HG02943 (cell line): ENCODE results near the gene POU3F1.
A peak's percentile ranks its signal among the peaks of the same experiment; 100 is the strongest.

ENCODE experiments used
- ATAC-seq: cut with Tn5 transposase; IDR thresholded peaks from one replicate; pipeline ENCODE4 v1.9.1; 2021; ENCODE audit warnings: mild to moderate bottlenecking, low read depth, moderate library complexity; ENCODE audit not compliant: unreplicated experiment

Gene POU3F1

GRCh38 chr1:38029081-38029681 lies 17.4 kb downstream of the POU3F1 start:
- ATAC-seq = no peak

GRCh38 chr1:38028671-38029070 lies 17.9 kb downstream of the POU3F1 start:
- ATAC-seq = no peak

DNA sequence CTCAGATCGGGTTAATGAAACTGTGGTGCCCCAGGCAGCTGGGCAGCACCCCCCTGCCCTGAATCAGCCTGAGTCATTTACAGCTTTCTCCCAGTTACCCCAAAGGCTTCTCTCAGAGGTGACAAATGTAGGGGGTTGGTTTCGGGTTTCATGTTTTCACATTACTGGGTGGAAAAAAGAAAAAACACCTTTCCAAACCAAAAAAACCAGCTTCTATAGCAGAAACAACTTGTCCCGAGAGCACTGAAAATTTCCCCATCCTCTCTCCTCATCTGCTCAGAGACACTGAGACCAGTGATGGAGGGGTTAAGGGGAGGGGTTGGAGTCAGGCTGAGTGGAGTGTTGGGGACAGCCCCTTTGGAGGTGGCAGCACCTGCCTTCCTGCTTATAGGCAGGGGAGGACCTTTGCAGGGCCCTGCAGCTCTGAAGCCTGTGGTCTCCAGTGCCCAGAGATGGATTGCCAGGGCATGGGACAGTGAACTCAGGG lies 18.4 kb downstream of the POU3F1 start:
- ATAC-seq = peak; percentile 69

DNA sequence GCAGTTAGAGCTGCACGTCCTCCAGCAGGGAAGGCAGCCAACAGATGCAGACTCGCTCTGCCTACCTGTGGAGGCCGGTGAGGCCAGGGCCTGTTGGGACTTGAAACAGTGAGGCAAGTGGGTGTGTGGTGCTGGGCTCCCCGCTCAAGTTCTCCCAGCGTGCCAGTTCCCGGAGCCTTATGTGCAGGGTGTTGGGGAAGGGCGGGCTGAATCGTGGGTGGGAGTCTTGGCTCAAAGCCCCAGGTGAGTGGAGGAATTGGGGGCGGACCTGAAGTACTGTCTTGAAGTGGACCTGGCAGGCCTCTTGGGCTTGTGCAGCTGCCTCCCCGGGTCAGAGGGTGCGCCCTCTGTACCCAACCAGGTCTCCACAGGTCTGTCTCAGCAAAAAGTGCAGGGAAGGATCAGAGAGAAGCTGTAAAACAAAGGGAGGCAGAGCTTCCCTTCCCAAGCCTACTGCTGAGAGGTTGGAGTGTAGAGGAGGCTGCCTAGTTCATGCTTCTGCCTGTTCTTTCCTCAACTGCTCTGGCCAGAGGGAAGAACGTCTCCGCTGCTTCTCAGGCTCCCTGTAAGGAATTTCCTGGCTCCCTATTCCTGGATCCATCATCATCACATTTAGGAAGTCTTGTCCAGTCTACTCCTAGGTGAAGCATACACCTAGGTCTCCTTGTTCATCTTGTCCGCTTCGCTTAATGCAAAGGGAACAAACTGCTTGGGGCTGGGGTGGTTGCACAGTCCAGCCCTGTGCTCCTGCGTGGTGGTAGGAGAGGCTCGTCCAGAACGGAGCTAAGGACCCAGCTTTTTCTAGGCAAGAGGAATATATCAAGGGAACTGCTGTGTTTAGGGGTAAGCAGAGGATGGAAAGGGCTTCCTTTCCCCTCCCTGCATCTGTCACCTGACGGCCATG lies 19.1 kb downstream of the POU3F1 start:
- no peak for ATAC-seq

DNA sequence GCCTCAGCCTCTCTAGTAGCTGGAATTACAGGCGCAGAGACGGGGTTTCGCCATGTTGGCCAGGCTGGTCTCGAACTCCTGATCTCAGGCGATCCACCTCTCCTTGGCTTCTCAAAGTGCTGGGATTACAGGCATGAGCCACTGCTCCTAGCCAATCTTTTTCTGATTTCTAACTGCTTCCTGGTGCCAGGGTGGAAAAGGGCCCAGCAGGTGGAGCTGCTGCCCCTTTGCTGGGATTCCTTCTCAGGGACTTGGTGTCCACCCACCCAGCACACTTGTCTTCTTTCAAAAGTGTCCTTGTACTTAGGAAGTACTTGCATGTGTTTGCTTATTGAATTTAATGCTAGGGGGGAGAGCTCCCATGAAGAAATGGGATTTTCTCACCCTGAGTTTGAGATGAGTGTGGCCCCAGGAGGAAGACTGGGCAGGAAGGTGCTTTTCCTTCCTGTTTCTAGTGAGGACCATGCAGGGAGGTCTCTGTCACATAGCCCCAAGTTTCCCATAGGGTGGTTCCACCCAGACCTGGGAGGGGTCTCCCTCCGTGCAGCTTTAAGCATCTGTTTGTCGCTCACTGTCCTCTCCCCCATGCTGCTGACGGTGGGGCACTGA lies 19.9 kb downstream of the POU3F1 start:
- ATAC-seq = no peak

DNA sequence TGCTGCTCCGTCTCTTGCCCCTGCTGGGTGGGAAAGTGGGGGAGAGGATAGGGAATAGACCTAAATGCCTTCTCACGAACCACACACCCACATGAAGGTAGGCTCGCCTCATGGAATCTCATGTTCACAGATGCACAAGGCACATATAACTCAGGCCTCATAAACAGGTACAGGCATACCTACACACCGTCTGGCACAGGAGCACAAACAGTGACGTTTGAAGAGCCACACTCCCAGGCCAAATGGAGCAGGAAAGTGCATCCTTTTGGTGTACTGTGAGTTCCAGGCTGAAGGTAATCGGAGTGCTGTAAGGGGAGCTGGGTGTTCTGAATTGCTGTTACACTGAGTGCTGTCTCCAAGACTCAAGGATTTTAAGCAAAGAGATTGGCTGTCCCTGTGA lies 20.9 kb downstream of the POU3F1 start:
- ATAC-seq = no peak

- no peak for ATAC-seq
Measured at GRCh38 chr1:38025233-38025632, 21.4 kb downstream of the POU3F1 start.

- ATAC-seq = no peak
Measured at GRCh38 chr1:38022810-38023209, 23.8 kb downstream of the POU3F1 start.

- ATAC-seq = no peak
Measured at GRCh38 chr1:38021969-38022368, 24.6 kb downstream of the POU3F1 start.

DNA sequence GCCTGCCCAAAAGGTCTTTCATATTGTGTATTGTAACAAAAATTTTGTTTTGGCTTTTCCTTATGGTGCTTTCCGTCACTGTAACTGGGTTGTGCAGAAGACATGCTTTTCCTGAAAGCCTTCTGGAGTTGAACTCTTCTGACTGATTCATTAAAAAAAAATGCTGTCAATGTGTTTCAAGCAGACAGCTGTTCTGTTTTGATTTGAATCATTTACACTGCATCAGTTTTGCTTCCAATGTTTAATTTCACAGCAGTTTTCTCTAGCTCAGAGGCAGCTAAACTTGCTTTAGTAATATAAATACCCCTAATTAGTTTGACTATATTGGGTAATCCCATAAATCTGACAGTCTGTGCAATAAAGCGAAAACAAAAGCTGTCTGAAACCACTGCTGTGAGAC lies 26.2 kb downstream of the POU3F1 start:
- ATAC-seq = no peak

GRCh38 chr1:38018864-38019343 lies 27.7 kb downstream of the POU3F1 start:
- no peak for ATAC-seq

GRCh38 chr1:38015978-38016725 lies 30.4 kb downstream of the POU3F1 start:
- ATAC-seq = no peak

- no peak for ATAC-seq
Measured at GRCh38 chr1:38014724-38015424, 31.7 kb downstream of the POU3F1 start.

DNA sequence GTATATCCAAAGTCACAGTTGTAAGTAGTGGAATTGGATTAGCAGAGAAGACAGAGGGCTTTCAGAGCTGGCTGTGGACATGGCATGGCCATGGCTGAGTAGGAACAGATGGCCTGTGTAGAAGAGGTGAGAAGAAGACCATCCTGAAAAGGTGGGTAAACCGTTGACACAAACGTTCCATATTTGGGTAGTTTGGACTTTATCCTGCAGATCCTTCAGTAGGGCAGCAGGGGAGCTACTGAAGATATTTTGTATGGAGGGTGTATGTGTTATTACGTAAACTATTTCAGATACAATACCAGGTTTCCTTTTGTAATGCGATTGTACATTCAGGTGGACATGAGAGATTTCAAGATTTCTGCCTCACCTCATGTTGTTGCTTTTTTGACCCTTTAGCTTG lies 32.4 kb downstream of the POU3F1 start:
- ATAC-seq = no peak

- no peak for ATAC-seq
Measured at GRCh38 chr1:38013227-38013622, 33.4 kb downstream of the POU3F1 start.

- ATAC-seq = peak; percentile 93
Measured at GRCh38 chr1:38012363-38013226, 34.0 kb downstream of the POU3F1 start, which contains the start of gene UTP11. Gene UTP11, plus strand, starts transcription at chr1:38012734. Its CDS starts 69 bp downstream, at chr1:38012803.

GRCh38 chr1:38009841-38010180 lies 36.8 kb downstream of the POU3F1 start:
- ATAC-seq = no peak

DNA sequence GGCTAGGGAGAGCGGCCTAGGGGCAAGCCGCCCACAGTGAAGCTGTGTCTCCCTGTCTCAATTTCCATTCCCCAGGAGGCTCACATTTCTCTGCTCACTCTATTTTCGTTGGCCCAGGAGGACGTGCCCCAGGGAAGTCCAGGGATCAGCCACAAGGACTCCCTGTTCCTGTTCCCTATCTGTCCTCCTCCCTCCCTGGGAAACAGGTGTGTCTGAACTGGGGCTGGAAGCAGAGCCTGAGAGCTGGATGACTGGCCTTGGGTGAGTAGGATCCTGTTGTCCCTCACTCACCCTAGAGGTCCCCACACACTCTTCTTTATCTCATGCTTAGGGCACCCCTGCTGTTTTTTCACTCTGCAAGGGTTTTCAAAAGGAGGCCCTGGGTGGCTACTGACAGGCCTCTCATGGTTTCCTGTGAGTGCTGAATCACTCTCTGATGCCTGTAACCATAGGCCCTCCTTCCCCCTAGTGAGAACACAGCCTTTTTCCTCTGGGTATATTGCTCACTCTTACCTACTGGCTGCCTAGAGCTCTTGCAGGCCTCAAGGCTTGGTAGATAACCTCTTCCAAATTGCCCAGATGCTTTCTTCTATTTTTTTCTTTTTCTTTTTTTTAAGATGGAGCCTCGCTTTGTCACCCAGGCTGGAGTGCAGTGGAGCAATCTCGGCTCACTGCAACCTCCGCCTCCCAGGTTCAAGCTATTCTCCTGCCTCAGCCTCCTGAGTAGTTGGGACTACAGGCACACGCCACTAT lies 37.3 kb downstream of the POU3F1 start:
- no peak for ATAC-seq
